ENCODE measurements around the gene PSMD8.
A peak's percentile ranks its signal among the peaks of the same experiment; 100 is the strongest.
"Not testable (repeated sequence)": the region's sequence is repeated elsewhere in the genome, so short reads cannot be mapped to it uniquely, and the experiment has no call there.

PSMD8 gene

DNA sequence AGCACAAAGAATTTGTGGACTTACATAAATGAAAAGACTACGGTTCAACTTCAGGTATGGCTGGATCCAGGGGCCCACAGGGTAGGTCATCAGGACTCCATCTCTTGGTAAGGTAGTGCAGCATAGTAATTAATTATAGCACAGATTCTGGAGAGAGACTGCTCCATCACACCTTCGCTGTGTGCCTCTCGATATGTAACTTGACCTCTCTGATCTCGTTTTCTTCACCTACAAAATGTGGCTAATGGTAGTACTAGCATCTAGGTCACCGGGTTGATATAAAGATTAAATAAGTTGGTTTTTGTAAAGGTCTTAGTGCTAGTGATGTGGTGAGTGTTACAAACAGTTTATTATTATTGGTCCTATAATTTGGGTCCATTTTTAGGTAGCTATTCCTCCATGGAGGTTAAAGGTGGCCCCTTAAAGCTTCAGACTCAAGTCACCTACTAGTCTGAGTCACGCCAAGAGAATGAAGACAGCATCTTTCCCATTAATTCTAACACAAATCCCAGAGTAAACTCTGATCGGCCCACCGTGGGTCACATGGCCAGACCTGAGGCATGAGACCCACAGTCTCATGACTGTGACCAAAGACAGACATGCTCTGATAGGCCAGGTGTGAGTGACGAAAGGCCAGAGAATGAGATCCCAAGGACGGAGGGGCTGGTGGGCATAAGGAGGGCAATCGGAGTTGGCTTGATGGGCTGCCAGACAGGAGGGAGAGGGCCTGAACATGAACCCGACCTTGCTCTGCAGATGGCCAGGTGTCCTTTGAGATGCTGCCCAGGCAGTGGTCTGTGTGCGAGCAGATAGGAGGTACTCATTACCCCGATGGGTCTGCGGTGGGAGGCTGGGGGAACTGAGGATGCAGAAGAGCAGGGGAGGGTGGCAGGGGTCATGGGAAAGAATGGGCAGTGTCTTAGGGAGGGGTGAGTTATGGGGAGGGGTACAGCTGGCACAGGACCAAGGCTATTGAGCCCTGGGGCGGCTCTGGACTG, 18.3 kb upstream of the PSMD8 start:
- peaks cover 5% of the 10 kb centered on the region for H3K4me1 Mint-ChIP-seq (ENCODE audit: low read depth)
- no peak overlapping the region for H3K27ac Mint-ChIP-seq
- H3K36me3 Mint-ChIP-seq (ENCODE audit: low read depth): no peaks in the 10 kb centered on the region

DNA sequence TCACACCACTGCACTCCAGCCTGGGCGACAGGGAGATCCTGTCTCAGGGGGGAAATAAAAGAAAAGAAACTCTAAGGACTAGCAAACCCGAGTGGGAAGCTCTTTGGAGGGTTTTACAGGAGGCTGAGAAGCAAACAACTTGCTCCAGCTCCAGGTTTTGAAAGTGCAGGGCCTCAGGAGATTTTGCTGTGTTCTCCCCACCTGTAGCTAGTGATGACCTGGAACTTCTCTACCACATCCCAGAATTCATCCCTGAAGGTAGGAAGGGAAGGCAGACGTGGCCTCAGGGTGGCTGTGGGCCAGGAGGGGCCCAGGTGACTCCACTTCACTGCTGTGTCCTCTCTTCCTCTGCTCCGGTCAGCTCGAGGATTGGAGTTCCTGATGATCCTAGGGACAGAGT, 16.3 kb upstream of the PSMD8 start:
- Mint-ChIP-seq H3K4me3 (no peak overlapping the region), H3K27me3 (ENCODE audit: low read depth) (peaks cover 27% of the 10 kb centered on the region), H3K4me1 (ENCODE audit: low read depth) (peaks cover 12% of the 10 kb centered on the region), H3K27ac (no peak overlapping the region), H3K9me3 (no peaks in the 10 kb centered on the region), H3K36me3 (ENCODE audit: low read depth) (no peaks in the 10 kb centered on the region)

More for the DNA sequence above, 18.3 kb upstream of the PSMD8 start:
- H3K27me3 Mint-ChIP-seq (ENCODE audit: low read depth): peaks cover 20% of the 10 kb centered on the region
- H3K4me3 Mint-ChIP-seq: no peak overlapping the region
- no peaks in the 10 kb centered on the region for H3K9me3 Mint-ChIP-seq

DNA sequence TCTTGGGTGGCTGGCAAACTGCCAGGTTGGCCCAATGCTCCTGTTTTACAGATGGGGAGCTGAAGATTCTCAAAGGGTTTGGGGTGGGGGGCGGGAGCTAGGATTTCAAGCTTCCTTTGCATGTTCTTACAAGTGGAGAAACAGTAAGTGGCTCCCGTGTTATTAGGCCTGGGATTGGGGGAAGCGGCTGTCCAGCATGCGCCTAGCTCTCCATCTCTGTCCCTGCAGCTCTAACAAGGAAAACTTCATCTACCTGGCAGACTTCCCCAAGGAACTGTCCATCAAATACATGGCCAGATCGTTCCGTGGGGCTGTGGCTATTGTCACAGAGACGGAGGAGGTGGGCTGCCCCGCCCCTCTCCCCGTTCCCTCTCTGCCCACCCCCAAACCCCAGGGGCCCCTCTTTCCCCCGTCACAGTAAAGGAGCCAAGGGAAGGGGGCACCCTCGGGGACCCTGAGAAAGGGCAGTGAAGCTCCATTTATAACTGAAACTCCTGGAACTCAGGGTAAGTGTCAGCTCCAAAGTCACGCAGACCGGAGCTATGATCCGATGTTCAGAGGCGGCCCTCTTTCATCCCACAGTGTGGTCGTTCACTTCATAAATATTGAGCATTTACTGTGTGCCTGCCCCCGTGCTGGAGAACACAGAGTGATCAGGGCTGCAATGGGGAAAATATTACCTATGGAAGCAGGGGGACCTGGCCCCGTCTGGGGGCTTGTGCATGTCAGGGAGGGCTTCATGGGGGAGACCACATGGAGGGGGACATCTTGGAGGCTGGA, 14.9 kb upstream of the PSMD8 start:
- Mint-ChIP-seq H3K36me3 (ENCODE audit: low read depth) (no peaks in the 10 kb centered on the region), H3K9me3 (no peaks in the 10 kb centered on the region), H3K27me3 (ENCODE audit: low read depth) (peaks cover 27% of the 10 kb centered on the region), H3K27ac (no peak overlapping the region), H3K4me1 (ENCODE audit: low read depth) (peaks cover 14% of the 10 kb centered on the region), H3K4me3 (peak overlapping the region; percentile 46)

DNA sequence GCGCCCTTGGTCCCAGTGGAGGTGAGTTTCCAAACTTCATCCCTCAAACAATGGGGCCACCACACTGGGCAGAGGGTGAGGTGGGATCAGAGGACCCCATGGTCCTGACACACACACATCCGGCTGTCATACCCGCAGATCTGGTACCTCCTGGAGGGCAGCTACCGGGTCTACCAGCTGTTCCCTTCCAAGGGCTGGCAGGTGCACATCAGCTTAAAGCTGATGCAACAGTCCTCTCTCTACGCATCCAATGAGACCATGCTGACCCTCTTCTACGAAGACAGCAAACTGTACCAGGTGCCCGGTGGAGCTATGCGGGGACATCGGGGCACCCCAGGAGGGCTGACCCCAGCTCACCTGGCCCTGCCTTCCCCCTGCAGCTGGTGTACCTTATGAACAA, 14.0 kb upstream of the PSMD8 start:
- Mint-ChIP-seq H3K4me3 (peak overlapping the region; percentile 87), H3K4me1 (ENCODE audit: low read depth) (peaks cover 14% of the 10 kb centered on the region), H3K27me3 (ENCODE audit: low read depth) (peaks cover 27% of the 10 kb centered on the region), H3K9me3 (no peaks in the 10 kb centered on the region), H3K27ac (no peak overlapping the region), H3K36me3 (ENCODE audit: low read depth) (no peaks in the 10 kb centered on the region)

DNA sequence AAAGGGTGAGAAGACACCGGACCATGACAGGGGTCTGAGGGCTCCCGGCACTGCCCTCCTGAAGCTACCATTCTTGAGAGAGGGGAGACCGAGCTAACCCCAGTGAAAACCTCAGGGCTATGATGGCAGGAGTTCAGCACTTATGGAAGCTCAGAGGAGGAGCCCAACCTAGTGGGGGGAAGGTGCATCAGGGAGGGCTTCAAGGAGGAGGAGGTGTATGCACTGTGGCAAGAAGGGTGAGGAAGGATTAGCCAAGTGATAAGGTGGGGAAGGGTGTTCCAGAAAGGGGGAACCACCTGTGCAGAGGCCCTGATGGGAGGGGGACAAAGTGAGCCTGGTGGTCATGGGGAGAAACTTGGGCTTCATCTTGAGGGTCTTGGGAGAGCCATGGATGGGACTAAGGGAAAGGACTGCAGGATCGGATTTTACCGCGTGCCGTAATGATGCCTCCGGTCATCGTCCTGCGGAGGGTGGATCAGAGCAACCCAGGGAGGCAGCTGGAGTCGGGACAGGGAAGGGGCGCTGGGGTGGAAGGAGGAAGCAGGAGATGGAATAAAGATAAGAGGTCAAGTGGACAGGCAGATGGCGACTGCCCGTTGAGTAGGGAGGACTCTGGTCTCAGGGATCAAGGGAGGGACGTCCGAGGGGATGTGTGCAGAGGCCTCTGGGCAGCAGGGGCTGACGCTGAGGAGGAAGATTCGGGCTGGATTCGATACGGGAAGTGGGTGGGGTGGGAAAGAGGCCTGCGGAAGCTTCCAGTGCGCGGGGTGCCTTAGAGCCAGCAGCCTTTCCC, 13.3 kb upstream of the PSMD8 start:
- peak overlapping the region; percentile 1 for H3K27ac Mint-ChIP-seq
- H3K4me1 Mint-ChIP-seq (ENCODE audit: low read depth): peaks cover 14% of the 10 kb centered on the region
- H3K36me3 Mint-ChIP-seq (ENCODE audit: low read depth): no peaks in the 10 kb centered on the region
- H3K9me3 Mint-ChIP-seq: no peaks in the 10 kb centered on the region
- peaks cover 25% of the 10 kb centered on the region for H3K27me3 Mint-ChIP-seq (ENCODE audit: low read depth)
- H3K4me3 Mint-ChIP-seq: peak overlapping the region; percentile 87

DNA sequence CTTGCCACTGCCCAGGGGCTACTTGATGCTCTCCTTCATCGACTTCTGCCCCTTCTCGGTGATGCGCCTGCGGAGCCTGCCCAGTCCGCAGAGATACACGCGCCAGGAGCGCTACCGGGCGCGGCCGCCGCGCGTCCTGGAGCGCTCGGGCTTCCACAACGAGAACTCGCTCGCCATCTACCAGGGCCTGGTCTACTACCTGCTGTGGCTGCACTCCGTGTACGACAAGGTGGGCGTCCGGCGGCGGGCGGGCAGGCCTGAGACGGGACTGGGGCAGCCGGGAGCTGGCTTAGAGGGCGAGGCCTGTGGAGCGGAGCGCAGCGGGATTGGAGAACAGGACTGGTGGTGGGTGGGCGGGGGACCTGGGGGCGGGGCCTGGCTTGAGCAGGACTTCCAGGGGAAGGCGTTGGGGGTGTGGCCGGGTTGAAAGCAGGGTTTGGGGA, 12.7 kb upstream of the PSMD8 start:
- H3K4me3 Mint-ChIP-seq: peak overlapping the region; percentile 87
- no peaks in the 10 kb centered on the region for H3K36me3 Mint-ChIP-seq (ENCODE audit: low read depth)
- H3K4me1 Mint-ChIP-seq (ENCODE audit: low read depth): peaks cover 14% of the 10 kb centered on the region
- no peaks in the 10 kb centered on the region for H3K9me3 Mint-ChIP-seq
- H3K27me3 Mint-ChIP-seq (ENCODE audit: low read depth): peaks cover 22% of the 10 kb centered on the region
- no peak overlapping the region for H3K27ac Mint-ChIP-seq

DNA sequence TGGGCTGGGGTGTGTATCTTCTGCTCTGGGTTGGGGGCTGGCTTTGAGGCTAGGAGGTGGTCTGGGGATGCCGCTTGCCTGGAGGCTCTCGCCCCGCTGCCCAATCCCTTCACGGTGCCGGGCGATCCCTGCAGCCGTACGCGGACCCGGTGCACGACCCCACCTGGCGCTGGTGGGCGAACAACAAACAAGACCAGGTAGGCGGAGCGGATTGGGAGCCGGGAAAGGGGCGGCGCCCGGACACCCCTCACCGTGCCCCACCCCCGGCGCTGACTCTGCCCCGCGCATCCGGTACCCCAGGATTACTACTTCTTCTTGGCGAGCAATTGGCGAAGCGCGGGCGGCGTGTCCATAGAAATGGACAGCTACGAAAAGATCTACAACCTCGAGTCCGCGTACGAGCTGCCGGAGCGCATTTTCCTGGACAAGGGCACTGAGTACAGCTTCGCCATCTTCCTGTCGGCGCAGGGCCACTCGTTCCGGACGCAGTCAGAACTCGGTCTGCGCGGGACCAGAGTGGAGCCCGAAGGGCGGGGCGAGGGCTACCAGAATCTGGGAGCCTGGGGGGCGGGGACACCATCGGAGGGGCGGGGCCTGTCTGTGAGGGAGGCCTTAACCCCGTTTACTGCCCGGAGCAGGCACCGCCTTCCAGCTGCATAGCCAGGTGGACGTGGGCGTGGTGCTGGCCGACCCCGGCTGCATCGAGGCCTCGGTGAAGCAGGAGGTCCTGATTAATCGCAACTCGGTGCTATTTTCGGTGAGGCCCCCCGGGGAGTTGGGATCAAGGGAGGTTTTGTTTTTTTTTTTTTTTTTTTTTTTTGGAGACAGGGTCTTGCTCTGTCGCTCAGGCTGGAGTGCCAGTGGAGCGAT, 12.1 kb upstream of the PSMD8 start:
- Mint-ChIP-seq H3K9me3 (no peaks in the 10 kb centered on the region), H3K4me3 (peak overlapping the region; percentile 87), H3K27ac (peak overlapping the region; percentile 85)

DNA sequence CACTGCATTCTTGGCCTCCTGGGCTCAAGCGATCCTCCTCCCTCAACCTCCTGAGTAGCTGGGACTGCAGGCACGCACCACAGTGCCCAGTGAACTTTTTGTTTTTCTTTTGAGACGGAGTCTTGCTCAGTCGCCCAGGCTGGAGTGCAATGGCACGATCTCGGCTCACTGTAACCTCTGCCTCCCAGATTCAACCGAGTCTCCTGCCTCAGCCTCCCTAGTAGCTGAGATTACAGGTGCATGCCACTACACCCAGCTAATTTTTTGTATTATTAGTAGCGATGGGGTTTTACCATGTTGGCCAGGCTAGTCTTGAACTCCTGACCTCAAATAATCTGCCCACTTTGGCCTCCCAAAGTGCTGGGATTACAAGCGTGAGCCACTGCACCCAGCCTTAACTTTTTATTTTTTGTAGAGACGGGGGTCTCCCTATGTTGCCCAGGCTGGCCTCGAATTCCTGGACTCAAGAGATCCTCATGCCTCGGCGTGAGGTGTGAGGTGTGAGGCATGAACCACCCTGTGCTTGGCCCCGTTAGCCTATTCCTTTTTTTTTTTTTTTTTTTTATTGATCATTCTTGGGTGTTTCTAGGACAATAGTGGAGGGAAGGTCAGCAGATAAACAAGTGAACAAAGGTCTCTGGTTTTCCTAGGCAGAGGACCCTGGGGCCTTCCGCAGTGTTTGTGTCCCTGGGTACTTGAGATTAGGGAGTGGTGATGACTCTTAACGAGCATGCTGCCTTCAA, 11.3 kb upstream of the PSMD8 start:
- peaks cover 14% of the 10 kb centered on the region for H3K4me1 Mint-ChIP-seq (ENCODE audit: low read depth)

More for the DNA sequence above, 12.1 kb upstream of the PSMD8 start:
- no peaks in the 10 kb centered on the region for H3K36me3 Mint-ChIP-seq (ENCODE audit: low read depth)
- H3K4me1 Mint-ChIP-seq (ENCODE audit: low read depth): peaks cover 14% of the 10 kb centered on the region
- H3K27me3 Mint-ChIP-seq (ENCODE audit: low read depth): peaks cover 22% of the 10 kb centered on the region

DNA sequence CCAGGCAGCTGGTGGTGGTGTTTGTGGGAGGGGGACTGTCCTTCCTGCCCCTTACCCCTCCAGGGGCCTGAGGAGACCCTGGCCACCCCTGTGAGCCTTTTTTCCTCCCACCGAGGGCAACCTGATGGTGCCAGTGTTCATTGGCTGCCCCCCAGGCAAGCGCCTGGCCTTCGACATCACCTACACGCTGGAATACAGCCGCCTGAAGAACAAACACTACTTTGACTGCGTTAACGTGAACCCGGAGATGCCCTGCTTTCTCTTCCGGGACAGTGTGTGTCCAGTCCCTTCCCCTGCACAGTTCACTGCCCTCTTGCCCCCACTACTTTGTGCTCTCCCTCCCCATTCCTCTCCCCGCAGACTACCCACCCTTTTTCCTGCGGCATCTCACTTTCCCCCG, 7.3 kb upstream of the PSMD8 start:
- Mint-ChIP-seq H3K36me3 (ENCODE audit: low read depth) (no peaks in the 10 kb centered on the region), H3K4me1 (ENCODE audit: low read depth) (peaks cover 2% of the 10 kb centered on the region), H3K27ac (no peak overlapping the region), H3K27me3 (ENCODE audit: low read depth) (peaks cover 5% of the 10 kb centered on the region), H3K4me3 (no peak overlapping the region), H3K9me3 (no peaks in the 10 kb centered on the region)

More for the DNA sequence above, 11.3 kb upstream of the PSMD8 start:
- H3K4me3 Mint-ChIP-seq: peak overlapping the region; percentile 44
- H3K36me3 Mint-ChIP-seq (ENCODE audit: low read depth); H3K9me3 Mint-ChIP-seq; H3K27ac Mint-ChIP-seq: not testable (repeated sequence)
- H3K27me3 Mint-ChIP-seq (ENCODE audit: low read depth): peaks cover 22% of the 10 kb centered on the region

DNA sequence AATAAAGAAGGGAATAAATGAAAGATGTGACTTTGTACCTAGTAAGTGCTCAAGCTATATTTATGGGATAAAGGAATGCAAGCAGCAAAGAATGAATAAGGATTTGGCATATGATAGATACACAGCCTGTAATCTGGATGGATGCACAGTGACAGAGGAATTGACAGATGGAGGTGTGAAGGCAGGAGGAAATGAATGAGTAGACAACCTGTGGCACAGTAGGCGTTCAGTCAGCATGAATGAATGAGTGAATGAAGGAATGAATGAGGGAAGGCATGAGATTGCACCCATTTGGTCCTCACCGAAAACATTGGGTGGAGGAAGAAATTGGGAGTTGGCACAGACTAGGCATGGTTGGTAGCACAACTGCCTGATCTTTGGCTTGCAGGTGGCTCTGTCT, 4.8 kb upstream of the PSMD8 start:
- peaks cover 5% of the 10 kb centered on the region for H3K27me3 Mint-ChIP-seq (ENCODE audit: low read depth)
- no peak overlapping the region for H3K4me3 Mint-ChIP-seq
- H3K4me1 Mint-ChIP-seq (ENCODE audit: low read depth): peaks cover 4% of the 10 kb centered on the region
- H3K9me3 Mint-ChIP-seq: no peaks in the 10 kb centered on the region
- no peak overlapping the region for H3K27ac Mint-ChIP-seq
- H3K36me3 Mint-ChIP-seq (ENCODE audit: low read depth): peaks cover under 1% of the 10 kb centered on the region

DNA sequence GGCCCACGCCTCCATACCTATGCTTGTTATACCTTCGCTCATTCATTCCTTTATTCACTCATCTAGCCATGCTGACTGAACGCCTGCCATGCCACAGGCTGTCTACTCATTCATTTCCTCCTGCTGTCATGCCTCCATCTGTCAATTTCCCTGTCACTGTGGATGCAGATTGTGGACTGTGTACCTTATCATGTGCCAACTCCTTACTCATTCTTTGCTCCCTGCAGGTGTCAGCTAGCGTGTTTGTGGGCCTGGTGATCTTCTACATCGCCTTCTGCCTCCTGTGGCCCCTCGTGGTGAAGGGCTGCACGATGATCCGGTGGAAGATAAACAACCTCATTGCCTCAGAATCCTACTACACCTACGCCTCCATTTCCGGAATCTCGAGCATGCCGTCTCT, 4.1 kb upstream of the PSMD8 start:
- H3K27me3 Mint-ChIP-seq (ENCODE audit: low read depth): peaks cover 5% of the 10 kb centered on the region
- H3K4me1 Mint-ChIP-seq (ENCODE audit: low read depth): peaks cover 11% of the 10 kb centered on the region
- no peaks in the 10 kb centered on the region for H3K9me3 Mint-ChIP-seq
- H3K36me3 Mint-ChIP-seq (ENCODE audit: low read depth): peaks cover 7% of the 10 kb centered on the region
- no peak overlapping the region for H3K4me3 Mint-ChIP-seq
- H3K27ac Mint-ChIP-seq: no peak overlapping the region

DNA sequence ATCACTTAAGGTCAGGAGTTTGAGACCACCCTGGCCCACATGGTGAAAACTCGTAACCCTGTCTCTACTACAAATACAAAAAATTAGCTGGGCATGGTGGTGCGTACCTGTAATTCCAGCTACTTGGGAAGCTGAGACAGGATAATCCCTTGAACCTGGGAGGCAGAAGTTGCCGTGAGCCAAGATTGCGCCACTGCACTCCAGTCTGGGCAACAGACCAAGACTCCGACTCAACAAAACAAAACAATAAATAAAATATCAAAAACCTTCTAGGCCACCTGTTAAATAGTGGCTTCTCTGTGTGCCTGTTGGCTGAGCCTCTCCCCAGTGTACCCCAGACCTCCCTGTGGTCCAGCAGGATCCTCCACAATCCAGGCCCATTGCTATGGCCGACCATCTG, 3.3 kb upstream of the PSMD8 start:
- Mint-ChIP-seq H3K4me3 (no peak overlapping the region), H3K4me1 (ENCODE audit: low read depth) (peaks cover 17% of the 10 kb centered on the region), H3K36me3 (ENCODE audit: low read depth) (peaks cover 9% of the 10 kb centered on the region), H3K27ac (no peak overlapping the region), H3K9me3 (no peaks in the 10 kb centered on the region), H3K27me3 (ENCODE audit: low read depth) (peaks cover 5% of the 10 kb centered on the region)

DNA sequence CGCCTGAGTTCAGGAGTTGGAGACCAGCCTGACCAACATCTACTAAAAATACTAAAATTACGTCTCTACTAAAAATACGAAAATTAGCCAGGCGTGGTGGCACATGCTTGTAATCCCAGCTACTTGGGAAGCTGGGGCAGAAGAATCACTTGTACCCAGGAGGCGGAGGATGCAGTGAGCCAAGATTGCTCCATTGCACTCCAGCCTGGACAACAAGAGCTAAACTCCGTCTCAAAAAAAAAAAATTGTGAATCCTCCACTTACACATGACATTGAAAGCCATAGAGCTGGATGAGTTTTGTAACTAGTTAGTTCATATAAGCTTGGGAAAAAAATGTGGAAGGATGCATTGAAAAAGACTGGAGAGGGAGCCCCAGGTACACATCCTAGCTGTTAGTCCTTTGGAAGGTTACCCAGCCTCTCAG, 452 bp upstream of the PSMD8 start:
- peaks cover 16% of the 10 kb centered on the region for H3K36me3 Mint-ChIP-seq (ENCODE audit: low read depth)
- peaks cover 5% of the 10 kb centered on the region for H3K27me3 Mint-ChIP-seq (ENCODE audit: low read depth)
- peak overlapping the region; percentile 96 for H3K27ac Mint-ChIP-seq
- peaks cover 23% of the 10 kb centered on the region for H3K4me1 Mint-ChIP-seq (ENCODE audit: low read depth)
- no peaks in the 10 kb centered on the region for H3K9me3 Mint-ChIP-seq
- H3K4me3 Mint-ChIP-seq: peak overlapping the region; percentile 100

Measured in T-helper 1 cell treated with Interleukin-12 subunit alpha and Interleukin-12 subunit beta and Interleukin-4 antibody, amounts not matched to agents 30 μg/mL and 1 μg/mL, for 36 hours (primary cell).